Loucy (cell line): Measurements from ENCODE around the gene PTPRN2.
"Not testable (repeated sequence)": the region's sequence is repeated elsewhere in the genome, so short reads cannot be mapped to it uniquely, and the experiment has no call there.

Experiments
- H2AFZ ChIP-seq: fragments of 200-600 bp; sonication (generic); 2 replicates; pipeline ENCODE4 v1.6.0; 2016; ENCODE audit warnings: antibody characterized with exemption, mild to moderate bottlenecking, low read length, moderate library complexity
- H3F3A ChIP-seq: fragments of 200-600 bp; 2 replicates; pipeline ENCODE4 v1.6.0; 2016; ENCODE audit warnings: antibody characterized with exemption, low read depth, mild to moderate bottlenecking
- H3K27me3 ChIP-seq: fragments of 200-600 bp; sonication (generic); 2 replicates; pipeline ENCODE4 v1.6.1; 2014; ENCODE audit warnings: low read length, mild to moderate bottlenecking; ENCODE audit not compliant: insufficient read depth, poor library complexity, severe bottlenecking
- H3K36me3 ChIP-seq: fragments of 200-600 bp; sonication (generic); 2 replicates; pipeline ENCODE4 v1.6.1; 2016; ENCODE audit warnings: low read length; ENCODE audit not compliant: insufficient read depth
- H3K4me1 ChIP-seq: fragments of 200-600 bp; sonication (generic); 2 replicates; pipeline ENCODE4 v1.5.1; 2014; ENCODE audit warnings: low read length, mild to moderate bottlenecking; ENCODE audit not compliant: insufficient read depth, poor library complexity, severe bottlenecking
- H3K4me2 ChIP-seq: fragments of 200-600 bp; sonication (generic); 2 replicates; pipeline ENCODE4 v1.6.0; 2014; ENCODE audit warnings: antibody characterized with exemption, low read length, low read depth, mild to moderate bottlenecking; ENCODE audit not compliant: poor library complexity, severe bottlenecking
- H3K4me3 ChIP-seq: fragments of 200-600 bp; sonication (generic); 2 replicates; pipeline ENCODE4 v1.5.1; 2014; ENCODE audit warnings: low read length, mild to moderate bottlenecking, mixed read lengths; ENCODE audit not compliant: poor library complexity, severe bottlenecking
- H3K79me2 ChIP-seq: fragments of 200-600 bp; sonication (generic); 2 replicates; pipeline ENCODE4 v1.6.1; 2014; ENCODE audit warnings: low read length; ENCODE audit not compliant: insufficient read depth
- H3K9ac ChIP-seq: fragments of 200-600 bp; sonication (generic); 2 replicates; pipeline ENCODE4 v1.6.0; 2014; ENCODE audit warnings: mild to moderate bottlenecking, low read depth, low read length, moderate library complexity; ENCODE audit not compliant: poor library complexity, severe bottlenecking
- H3K9me2 ChIP-seq: fragments of 200-600 bp; sonication (generic); replicated peaks from 2 replicates; pipeline ENCODE4 v1.6.1; 2016; ENCODE audit warnings: low read depth, low read length, mixed read lengths
- H3K9me3 ChIP-seq: fragments of 200-600 bp; sonication (generic); 2 replicates; pipeline ENCODE4 v1.6.1; 2014; ENCODE audit warnings: mild to moderate bottlenecking, antibody characterized with exemption, low read length, low read depth; ENCODE audit not compliant: insufficient read depth
- H4K20me1 ChIP-seq: fragments of 200-600 bp; sonication (generic); 2 replicates; pipeline ENCODE4 v1.6.0; 2014; ENCODE audit warnings: antibody characterized with exemption, low read length, mild to moderate bottlenecking; ENCODE audit not compliant: insufficient read depth, poor library complexity, severe bottlenecking
- CTCF ChIP-seq: fragments of 200-600 bp; sonication (generic); conservative IDR thresholded peaks from 2 replicates; pipeline ENCODE4 v1.5.1; 2014; ENCODE audit warnings: mild to moderate bottlenecking, antibody characterized with exemption, low read length
- EZH2phosphoT487 ChIP-seq: fragments of 200-600 bp; IDR thresholded peaks from 2 replicates; pipeline ENCODE4 v1.6.1; 2018; ENCODE audit warnings: antibody characterized with exemption, mild to moderate bottlenecking, moderate library complexity, borderline replicate concordance

Gene PTPRN2

GRCh38 chr7:157898261-157898660, 689.4 kb downstream of the PTPRN2 start:
- no peak overlapping the region for H2AFZ ChIP-seq
- H4K20me1 ChIP-seq: no peaks in the 10 kb centered on the region
- no peak overlapping the region for H3K9ac ChIP-seq
- H3K9me3 ChIP-seq: peaks cover 4% of the 10 kb centered on the region; the same call in 1 of the 2 replicates
- no peaks in the 10 kb centered on the region for H3K79me2 ChIP-seq
- H3F3A ChIP-seq: no peaks in the 10 kb centered on the region
- H3K9me2 ChIP-seq: no peaks in the 10 kb centered on the region
- H3K4me2 ChIP-seq: no peak overlapping the region
- no peaks in the 10 kb centered on the region for H3K36me3 ChIP-seq
- H3K4me3 ChIP-seq: no peak overlapping the region
- no peak for TF ChIP-seq CTCF
- TF ChIP-seq EZH2phosphoT487: no peak
- H3K4me1 ChIP-seq: no peaks in the 10 kb centered on the region
- no peaks in the 10 kb centered on the region for H3K27me3 ChIP-seq

- TF ChIP-seq CTCF: no peak
- no peak for TF ChIP-seq EZH2phosphoT487
These were observed 689.9 kb downstream of the PTPRN2 start for GRCh38 chr7:157897681-157898080.

GRCh38 chr7:157896774-157897555, 690.7 kb downstream of the PTPRN2 start:
- Histone ChIP-seq H3K9ac (no peak overlapping the region), H3K79me2 (no peaks in the 10 kb centered on the region), H3K4me2 (no peak overlapping the region), H4K20me1 (no peaks in the 10 kb centered on the region), H3F3A (no peaks in the 10 kb centered on the region), H3K4me1 (no peaks in the 10 kb centered on the region), H3K9me3 (peaks cover 14% of the 10 kb centered on the region; the same call in 1 of the 2 replicates), H2AFZ (no peak overlapping the region), H3K4me3 (no peak overlapping the region), H3K9me2 (no peaks in the 10 kb centered on the region), H3K27me3 (no peaks in the 10 kb centered on the region), H3K36me3 (no peaks in the 10 kb centered on the region)
- TF ChIP-seq EZH2phosphoT487 (no peak), CTCF (no peak)

More at GRCh38 chr7:157897681-157898080, 689.9 kb downstream of the PTPRN2 start:
- Histone ChIP-seq H2AFZ (no peak overlapping the region), H3K79me2 (no peaks in the 10 kb centered on the region), H3K9me3 (peaks cover 10% of the 10 kb centered on the region; the same call in 1 of the 2 replicates), H3K4me3 (no peak overlapping the region), H3K27me3 (no peaks in the 10 kb centered on the region), H3K4me1 (no peaks in the 10 kb centered on the region), H3K9me2 (no peaks in the 10 kb centered on the region), H3F3A (no peaks in the 10 kb centered on the region), H3K36me3 (no peaks in the 10 kb centered on the region), H3K4me2 (no peak overlapping the region), H3K9ac (no peak overlapping the region), H4K20me1 (no peaks in the 10 kb centered on the region)

- H3K79me2 ChIP-seq, H3F3A ChIP-seq, H3K4me3 ChIP-seq, H3K9me2 ChIP-seq, H3K4me1 ChIP-seq, H3K9ac ChIP-seq, H2AFZ ChIP-seq, H3K4me2 ChIP-seq, H3K27me3 ChIP-seq, H3K36me3 ChIP-seq, H4K20me1 ChIP-seq: not testable (repeated sequence)
- H3K9me3 ChIP-seq: peaks cover 14% of the 10 kb centered on the region; the same call in 1 of the 2 replicates
These were observed 691.3 kb downstream of the PTPRN2 start for GRCh38 chr7:157896376-157896675.
